NCI-H1694 (cell line): ENCODE measurements around the gene SCYL1.
A peak's percentile ranks its signal among the peaks of the same experiment; 100 is the strongest.
"Not testable (repeated sequence)": the region's sequence is repeated elsewhere in the genome, so short reads cannot be mapped to it uniquely, and the experiment has no call there.

ENCODE experiments used
- DNase-seq: peaks from one replicate; lab custom pipeline; 2025; lab: John Stamatoyannopoulos, UW

The SCYL1 gene

GRCh38 chr11:65553301-65554001, 28.6 kb downstream of the SCYL1 start:
- no peak for DNase-seq

DNA sequence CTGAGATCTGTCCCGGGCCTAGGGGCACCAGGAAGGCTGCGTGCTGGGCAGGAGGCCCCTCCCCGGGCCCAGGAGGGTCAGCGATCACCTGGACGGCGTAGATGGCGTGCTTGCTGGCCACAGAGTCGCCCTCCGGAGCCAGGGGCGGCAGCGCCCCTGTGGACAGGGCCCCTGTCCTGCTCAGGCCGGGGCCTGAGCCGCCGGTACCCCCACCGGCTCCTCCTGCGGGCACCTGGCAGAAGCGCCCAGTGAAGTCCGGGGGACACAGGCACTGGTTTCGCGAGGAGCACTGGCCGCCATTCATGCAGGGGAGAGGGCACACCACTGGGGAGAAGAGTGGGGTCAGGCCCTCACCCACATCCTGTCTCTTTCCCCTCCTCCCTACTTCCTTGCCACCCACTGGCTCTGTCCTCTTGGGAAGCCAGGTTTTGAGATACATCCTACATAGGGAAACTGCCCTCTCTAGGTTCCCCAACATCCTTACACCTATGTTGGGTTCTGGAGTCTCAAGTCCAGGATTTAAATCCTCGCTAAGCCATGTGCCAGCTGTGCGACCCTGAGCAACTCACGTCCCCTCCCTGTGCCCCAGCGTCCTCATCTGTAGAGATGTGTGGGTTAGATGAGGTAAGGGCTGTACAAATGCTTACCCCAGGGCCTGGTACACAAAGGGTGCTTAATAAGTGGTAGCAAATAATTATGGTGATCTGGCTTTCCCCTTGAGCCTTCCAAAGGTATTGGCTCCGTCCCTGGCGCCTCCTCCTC, 29.4 kb downstream of the SCYL1 start:
- DNase-seq: no peak

DNA sequence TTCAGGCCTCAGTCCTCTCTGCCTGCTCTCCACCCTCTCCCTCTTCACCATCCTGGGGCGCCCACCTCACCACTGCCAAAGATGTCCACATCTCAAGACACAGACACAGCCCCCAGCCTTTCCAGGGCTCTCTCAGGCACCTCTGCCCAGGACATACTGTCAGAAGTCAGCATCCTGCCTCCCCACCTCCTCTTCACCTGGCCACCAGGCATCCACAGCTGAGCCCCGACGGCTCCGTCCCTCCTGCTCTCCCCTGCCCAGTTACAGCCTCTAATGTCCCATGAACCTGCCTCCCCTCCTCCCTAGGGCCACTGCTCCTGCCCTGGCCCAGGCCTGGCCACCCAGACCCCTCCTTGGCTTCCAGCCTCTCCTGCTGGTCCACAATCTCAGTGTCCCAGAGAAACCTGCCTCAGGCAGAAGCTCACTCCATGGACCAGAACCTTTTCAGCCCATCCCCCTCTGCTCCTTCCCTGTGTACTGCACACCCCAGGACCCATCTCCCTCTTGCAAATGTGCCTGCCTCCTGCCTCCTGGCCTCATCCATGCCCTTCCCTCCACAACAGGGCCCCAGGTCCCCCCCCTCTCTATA, 30.1 kb downstream of the SCYL1 start:
- DNase-seq: no peak

DNA sequence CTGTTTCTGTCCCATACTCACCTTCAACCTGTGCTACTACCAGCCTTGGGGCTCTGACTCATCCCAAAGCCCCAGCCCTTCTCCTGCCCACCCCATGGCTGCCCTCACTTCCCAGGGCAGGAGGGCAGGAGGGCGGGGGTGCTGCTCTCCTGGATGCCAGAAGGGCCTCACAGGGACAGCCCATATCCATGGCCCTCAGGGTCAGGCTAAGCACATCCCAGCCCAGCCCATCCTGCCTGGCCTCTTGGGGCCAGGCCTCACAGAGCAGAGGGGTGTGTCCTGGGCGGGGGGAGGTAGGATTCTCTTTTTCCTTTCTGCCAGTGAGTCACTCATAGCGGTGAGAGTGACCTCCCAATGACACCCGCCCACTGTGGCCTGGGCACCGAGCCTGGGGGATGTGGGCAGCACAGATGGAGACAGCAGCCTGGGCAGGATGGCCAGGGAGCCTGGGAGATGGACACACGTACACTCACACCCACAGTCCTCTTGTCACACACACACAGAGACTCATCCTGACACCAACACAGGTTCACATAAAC, 30.9 kb downstream of the SCYL1 start:
- DNase-seq: no peak

GRCh38 chr11:65556470-65557279, 31.8 kb downstream of the SCYL1 start:
- no peak for DNase-seq

- no peak for DNase-seq
Measured at GRCh38 chr11:65557280-65558001, 32.6 kb downstream of the SCYL1 start.

DNA sequence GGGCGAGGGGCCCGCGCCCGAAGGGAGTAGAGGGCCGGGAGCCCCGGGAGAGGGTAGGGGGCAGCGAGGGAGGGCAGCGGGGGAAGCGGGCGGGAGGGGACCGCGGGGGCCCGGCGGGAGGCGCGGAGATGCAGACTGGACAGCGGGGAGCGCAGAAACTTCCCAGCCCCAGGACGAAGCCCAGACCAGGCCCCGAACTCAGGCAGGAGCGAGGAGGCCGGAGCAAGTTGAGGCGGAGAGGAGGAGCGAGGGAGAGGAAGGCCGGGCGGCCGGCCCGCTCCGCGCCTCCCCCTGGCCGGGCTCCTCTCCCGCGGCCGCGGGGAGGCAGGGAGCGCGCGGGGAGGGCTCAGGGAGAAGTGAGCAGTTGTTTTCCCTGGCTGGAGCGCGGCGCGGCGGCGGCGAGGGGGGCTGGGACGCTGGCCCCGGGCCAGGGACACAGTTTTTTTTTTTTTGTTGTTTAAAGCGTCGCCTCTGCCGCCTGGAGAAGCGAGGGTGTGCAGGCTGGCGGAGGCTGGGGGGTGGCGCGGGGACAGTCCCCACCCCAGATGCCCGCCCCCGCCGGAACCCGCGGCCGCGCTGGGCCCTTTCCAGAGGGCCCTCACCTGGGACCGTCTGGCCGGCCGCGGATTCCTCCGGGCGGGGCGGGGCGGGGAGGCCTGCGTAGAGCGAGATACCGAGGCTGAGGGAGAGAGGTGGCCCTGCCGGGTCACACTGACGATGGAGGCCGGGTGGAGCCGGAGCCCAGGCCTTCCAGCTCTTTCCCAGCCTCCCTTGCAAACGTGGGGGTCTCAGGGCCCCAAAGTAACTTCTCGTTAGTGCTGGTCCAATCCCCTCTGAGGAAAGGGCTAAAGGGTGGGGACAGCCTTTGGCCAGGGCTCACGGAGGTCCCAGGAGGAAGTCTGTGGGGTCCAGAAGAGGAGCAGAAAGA, 33.4 kb downstream of the SCYL1 start, which contains the start of gene LTBP3:
TSS of gene LTBP3 (minus strand) at position 358 of the 928 bp plus-strand sequence. CDS start 400 bp downstream, outside the sequence.
- peak; percentile 25 for DNase-seq

DNA sequence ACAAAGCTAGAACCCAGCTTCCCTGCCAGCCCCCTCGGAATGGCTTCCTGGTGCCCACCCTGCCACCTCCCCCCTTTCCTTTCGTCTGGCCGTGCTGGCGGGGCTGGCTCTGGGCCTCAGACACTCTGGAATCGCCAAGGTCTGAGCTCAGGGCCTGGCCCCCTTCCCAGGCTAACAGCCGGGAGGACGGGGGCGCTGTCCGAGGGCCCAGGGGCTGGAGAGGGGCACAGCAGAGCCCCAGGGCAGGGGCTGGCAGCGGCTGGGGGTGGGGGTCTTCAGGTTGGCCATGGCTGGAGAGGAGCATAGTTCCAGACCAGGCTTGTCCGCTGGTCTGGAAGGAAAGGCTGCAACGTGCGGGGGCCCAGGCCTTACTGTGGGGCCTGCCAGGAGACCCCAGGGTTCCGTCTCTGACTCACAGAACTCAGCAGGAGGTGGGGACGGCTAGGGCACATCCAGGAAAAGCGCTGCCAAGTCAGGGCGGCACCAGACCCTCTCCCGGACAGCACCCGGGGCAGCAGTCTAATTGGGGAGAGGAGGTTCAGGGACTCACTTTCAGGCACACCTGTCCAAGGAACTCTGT, 34.1 kb downstream of the SCYL1 start:
- no peak for DNase-seq

DNA sequence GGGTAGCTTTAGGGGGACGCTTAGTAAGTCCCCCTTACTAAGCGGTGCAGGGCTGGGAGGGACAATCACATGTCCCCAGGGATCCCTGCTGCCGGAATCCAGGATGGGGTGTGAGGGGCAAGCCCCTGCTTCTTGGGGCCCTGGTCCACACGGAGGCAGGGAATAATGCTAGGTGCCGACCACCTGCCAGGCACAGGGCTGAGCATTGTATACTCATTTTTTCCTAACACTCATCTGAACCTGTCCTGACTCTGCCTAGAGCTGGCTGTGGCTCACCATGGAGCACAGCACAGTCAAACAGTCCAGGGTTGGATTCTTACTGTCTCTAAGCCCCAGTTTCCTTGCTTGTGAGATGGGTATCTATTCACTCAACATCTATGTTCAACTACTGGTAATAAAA, 34.7 kb downstream of the SCYL1 start:
- no peak for DNase-seq

GRCh38 chr11:65559951-65560537, 35.2 kb downstream of the SCYL1 start:
- DNase-seq: peak; percentile 20

- DNase-seq: peak; percentile 66
Measured at GRCh38 chr11:65560555-65561418, 35.9 kb downstream of the SCYL1 start.

DNA sequence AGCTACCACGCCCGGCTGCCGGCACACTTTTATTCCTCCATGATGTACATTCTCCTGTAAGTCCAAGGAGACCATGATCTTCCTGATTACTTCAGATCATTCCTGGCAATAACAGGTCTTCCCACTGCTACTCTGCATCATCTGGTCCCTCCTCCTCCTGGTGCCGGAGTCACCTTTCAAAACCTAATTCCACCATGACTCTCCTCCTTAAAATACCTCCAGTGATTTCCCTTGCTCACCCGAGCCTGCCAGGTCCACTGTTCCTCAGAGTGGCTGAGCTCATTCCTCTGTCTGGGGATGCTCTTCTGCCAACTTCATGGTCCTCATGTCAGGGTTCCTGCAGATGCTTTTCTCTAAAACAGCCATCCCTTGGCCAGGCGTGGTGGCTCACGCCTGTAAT, 37.1 kb downstream of the SCYL1 start:
- no peak for DNase-seq

- no peak for DNase-seq
Measured at GRCh38 chr11:65562788-65563187, 37.9 kb downstream of the SCYL1 start.

GRCh38 chr11:65563601-65564000, 38.7 kb downstream of the SCYL1 start:
- no peak for DNase-seq

DNA sequence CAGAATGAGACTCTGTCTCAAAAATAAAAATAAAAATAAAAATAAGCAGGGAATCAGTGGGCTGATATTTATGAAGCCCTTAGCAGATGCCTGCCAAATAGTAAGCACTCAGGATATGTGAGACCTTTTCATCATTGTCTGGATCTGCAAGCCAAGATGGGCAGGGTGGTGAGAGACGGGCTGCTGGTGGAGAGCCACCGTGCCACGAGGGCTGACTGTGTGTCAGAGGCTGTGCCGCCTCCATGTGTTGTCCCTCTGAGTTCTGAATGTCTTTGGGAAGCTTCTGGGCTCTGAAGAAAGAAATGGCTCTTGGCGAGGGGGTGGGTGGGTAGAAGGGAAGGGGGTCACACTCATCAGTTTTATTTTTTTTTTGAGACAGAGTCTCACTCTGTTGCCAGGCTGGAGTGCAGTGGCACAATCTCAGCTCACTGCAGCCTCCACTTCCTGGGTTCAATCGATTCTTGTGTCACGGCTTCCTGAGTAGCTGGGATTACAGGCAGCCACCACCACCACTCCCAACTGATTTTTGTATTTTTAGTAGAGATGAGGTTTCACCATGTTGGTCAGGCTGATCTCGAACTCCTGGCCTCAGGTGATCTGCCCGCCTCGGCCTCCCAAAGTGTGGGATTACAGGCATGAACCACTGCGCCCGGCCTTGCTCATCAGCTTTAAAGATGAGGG, 40.1 kb downstream of the SCYL1 start:
- not testable (repeated sequence) for DNase-seq

DNA sequence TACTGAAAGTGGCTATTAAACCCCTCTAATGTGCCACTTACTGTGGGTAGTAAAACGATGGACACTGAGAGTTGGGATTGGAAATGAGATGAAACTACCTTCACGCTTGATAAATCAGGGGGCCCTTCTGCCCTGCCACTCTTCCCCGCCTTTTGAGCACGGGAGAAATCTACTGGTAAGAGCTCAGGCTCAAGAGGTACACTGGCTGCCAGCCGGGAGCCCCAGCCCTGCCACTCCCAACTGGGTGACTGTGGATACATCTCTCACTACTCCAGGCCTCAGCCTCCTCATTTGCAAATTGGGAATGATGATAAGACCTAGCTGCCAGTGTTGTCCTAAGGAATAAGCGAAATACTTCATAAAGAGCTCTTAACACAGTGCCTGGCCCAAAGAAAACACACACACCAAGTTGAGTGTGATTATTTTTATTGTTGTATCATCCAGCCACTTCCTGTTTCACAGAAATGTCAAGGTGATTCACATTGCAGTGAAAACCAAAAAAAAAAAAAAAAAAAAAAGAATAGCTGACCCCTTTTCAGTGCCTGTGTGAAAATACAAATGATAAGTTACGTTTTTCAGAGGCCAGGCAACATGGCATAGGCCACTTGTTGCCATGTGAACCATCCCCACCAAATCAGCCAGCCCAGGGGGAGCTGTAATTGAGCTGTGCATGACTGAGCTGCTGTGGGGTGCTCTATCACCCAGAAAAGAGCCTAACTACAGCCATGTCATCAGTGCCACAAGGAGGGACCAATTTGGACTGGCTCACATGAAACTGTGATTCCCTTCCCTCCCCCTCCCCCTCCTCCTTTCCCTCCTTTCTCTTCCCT, 41.0 kb downstream of the SCYL1 start:
- DNase-seq: no peak
